ENCODE measurements around the gene CACNA2D3.

DNA sequence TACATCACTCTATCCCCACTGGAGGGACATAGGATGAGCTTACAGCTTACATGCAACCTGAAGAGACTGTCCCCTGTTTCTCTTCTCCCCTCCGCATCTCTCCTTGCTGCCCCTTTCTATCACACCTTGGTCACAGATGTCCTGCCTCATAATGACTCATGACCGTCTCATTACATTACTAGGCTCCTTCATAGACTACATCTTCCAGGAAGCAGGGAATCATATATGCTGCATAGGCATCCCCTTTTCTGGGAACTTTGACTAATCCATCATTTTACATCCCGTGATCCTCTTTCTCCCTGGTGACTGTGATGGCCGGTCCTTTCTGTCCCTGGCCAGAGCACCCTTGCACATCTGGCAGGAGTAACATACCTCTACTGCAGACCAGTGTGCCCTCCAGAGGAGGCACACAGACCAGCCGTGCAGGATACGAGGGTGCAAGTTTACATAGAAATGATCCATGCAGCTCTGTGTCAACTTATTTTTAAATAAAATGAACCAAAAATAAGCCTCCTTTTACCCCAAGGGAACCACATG lies 188.9 kb downstream of the CACNA2D3 start:
- TF ChIP-seq, protein P1, sequence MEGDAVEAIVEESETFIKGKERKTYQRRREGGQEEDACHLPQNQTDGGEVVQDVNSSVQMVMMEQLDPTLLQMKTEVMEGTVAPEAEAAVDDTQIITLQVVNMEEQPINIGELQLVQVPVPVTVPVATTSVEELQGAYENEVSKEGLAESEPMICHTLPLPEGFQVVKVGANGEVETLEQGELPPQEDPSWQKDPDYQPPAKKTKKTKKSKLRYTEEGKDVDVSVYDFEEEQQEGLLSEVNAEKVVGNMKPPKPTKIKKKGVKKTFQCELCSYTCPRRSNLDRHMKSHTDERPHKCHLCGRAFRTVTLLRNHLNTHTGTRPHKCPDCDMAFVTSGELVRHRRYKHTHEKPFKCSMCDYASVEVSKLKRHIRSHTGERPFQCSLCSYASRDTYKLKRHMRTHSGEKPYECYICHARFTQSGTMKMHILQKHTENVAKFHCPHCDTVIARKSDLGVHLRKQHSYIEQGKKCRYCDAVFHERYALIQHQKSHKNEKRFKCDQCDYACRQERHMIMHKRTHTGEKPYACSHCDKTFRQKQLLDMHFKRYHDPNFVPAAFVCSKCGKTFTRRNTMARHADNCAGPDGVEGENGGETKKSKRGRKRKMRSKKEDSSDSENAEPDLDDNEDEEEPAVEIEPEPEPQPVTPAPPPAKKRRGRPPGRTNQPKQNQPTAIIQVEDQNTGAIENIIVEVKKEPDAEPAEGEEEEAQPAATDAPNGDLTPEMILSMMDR (IDR thresholded peaks at IDR 0.05; ENCODE audit: insufficient read depth, low read length, poor library complexity, severe bottlenecking): no peak
- no peak for TF ChIP-seq EZH2phosphoT487 (conservative IDR thresholded peaks at IDR 0.05; ENCODE audit: low read length)

All from SU-DHL-6 (cell line).